ENCODE results near the gene NFATC1. TPM values are rescaled to one million over a fixed set of nuclear protein-coding genes. Genes with fewer than 3 reads are reported as not detected.

The NFATC1 gene
- polyA plus RNA-seq, 1 of the 3 experiments (the other 2 are of a cell fraction) = 0.02 TPM

DNA sequence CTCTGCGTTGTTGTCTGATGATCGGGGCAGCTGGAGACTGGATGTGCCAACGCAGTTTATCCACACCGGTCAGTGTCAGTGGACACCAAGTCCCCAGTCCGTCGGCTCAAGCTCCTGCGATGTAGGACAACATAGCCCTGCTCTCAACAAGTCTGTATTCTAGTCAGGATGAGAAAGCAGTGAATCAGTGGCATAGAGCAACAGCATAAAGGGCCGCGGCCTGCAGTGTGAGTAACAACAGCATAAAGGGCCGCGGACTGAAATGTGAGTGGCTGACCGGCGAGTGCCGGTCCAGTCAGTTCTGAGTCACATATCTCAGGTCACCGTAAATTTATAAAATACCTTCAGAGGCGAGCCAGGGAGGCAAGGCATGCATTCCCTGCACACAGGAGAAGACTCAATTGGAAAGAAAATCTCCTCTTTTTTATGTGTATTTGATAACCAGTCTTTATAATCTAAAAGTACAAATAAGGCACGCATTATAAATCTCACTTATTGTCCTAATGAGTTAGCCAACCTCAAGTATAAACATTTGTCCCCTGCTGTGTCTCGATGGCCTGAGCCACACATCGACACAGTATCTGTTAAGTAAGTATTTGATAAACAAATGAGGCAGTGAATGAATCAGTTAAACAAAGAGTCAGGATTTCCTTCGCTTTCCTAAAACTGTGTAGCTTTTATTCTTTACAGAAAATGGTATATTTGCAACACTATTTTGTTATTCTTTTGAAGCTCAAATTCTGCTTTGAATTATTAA is 33.8 kb upstream of the NFATC1 start:
- POLR2A ChIA-PET = no interaction called here
- Histone ChIP-seq H2AFZ (ENCODE audit: low read depth) (no peak overlapping the region), H4K20me1 (ENCODE audit: insufficient read depth) (no peaks in the 10 kb centered on the region), H3K9ac (no peak overlapping the region), H3K4me1 (ENCODE audit: control insufficient read depth in 1 of 2, insufficient read depth in 2 of 2, low read depth in 1 of 2, low read length in 1 of 2) (peaks cover 0 to 15% of the 10 kb centered on the region in 2 experiments; a peak in 1 of 4 replicates), H3K9me2 (no peaks in the 10 kb centered on the region), H3K27ac (ENCODE audit: low read depth in 2 of 2, low read length in 1 of 2) (no peak overlapping the region), H3K4me3 (ENCODE audit: low read depth in 2 of 2, low read length in 1 of 2) (no peak overlapping the region), H3K79me2 (ENCODE audit: insufficient read depth) (no peaks in the 10 kb centered on the region), H3K27me3 (ENCODE audit: insufficient read depth) (no peaks in the 10 kb centered on the region), H3K36me3 (replicated peaks in 1 of 2; ENCODE audit: control insufficient read depth in 1 of 2, insufficient read depth in 2 of 2, low read length in 1 of 2) (peaks cover 14 to 29% of the 10 kb centered on the region in 2 experiments), H3F3A (replicated peaks; ENCODE audit: insufficient read depth) (no peaks in the 10 kb centered on the region), H3K4me2 (no peak overlapping the region), H3K9me3 (no peaks in the 10 kb centered on the region)
- CTCF ChIA-PET = interaction anchor here (0.9 to 1.3 kb wide), 2 partner anchors 19 to 167 kb away, joined by 3 to 4 read pairs; no protein-coding TSS in a partner anchor
- DNase-seq = no peak
- TF ChIP-seq EZH2phosphoT487 (IDR thresholded peaks at IDR 0.05; ENCODE audit: borderline replicate concordance, low read depth) = no peak
- 87% methylated on average over 20 of the region's 20 CpGs for WGBS (ENCODE audit: low lambda C conversion rate)

DNA sequence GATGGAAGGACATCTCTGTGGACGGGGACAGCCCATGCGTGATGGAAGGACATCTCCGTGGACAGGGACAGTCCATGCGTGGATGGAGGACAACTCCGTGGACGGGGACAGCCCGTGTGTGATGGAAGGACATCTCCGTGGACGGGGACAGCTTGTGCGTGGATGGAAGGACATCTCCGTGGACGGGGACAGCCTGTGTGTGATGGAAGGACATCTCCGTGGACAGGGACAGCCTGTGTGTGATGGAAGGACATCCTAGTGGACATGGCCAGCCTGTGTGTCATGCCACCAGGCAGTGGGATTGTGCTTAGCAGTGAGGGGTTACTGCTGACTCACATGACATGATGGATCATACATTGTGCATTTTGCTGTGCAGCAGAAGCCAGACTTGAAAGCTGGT is 30.0 kb upstream of the NFATC1 start:
- Histone ChIP-seq H3K4me3 (ENCODE audit: low read depth in 2 of 2, low read length in 1 of 2) (no peak overlapping the region), H2AFZ (ENCODE audit: low read depth) (no peak overlapping the region), H4K20me1 (ENCODE audit: insufficient read depth) (no peaks in the 10 kb centered on the region), H3K79me2 (ENCODE audit: insufficient read depth) (no peaks in the 10 kb centered on the region), H3K4me1 (ENCODE audit: control insufficient read depth in 1 of 2, insufficient read depth in 2 of 2, low read depth in 1 of 2, low read length in 1 of 2) (peaks cover 0 to 23% of the 10 kb centered on the region in 2 experiments; a peak in 1 of 4 replicates), H3K27me3 (ENCODE audit: insufficient read depth) (no peaks in the 10 kb centered on the region), H3K9me2 (no peaks in the 10 kb centered on the region), H3K27ac (ENCODE audit: low read depth in 2 of 2, low read length in 1 of 2) (no peak overlapping the region), H3K9me3 (no peaks in the 10 kb centered on the region), H3K9ac (no peak overlapping the region), H3K36me3 (replicated peaks in 1 of 2; ENCODE audit: control insufficient read depth in 1 of 2, insufficient read depth in 2 of 2, low read length in 1 of 2) (peaks cover 8 to 14% of the 10 kb centered on the region in 2 experiments), H3K4me2 (no peak overlapping the region), H3F3A (replicated peaks; ENCODE audit: insufficient read depth) (no peaks in the 10 kb centered on the region)
- ChIA-PET CTCF (interaction anchor here (1.0 to 1.4 kb wide), 2 partner anchors 9 to 16 kb away, joined by 4 to 12 read pairs; no protein-coding TSS in a partner anchor), POLR2A (no interaction called here)
- 96% methylated on average over 13 of the region's 13 CpGs for WGBS (ENCODE audit: low lambda C conversion rate)
- TF ChIP-seq TCF12 (IDR thresholded peaks at IDR 0.05) (no peak), YY1 (IDR thresholded peaks at IDR 0.05; ENCODE audit: low read depth) (no peak), NFIC (IDR thresholded peaks at IDR 0.05; ENCODE audit: borderline replicate concordance) (no peak), TAF1 (IDR thresholded peaks at IDR 0.05; ENCODE audit: borderline replicate concordance, low read depth, low read length) (no peak), POLR2AphosphoS5 (IDR thresholded peaks at IDR 0.05; ENCODE audit: low read depth, low read length) (no peak), TEAD4 (IDR thresholded peaks at IDR 0.05; ENCODE audit: borderline replicate concordance, insufficient read depth) (no peak), ELF1 (IDR thresholded peaks at IDR 0.05) (no peak), RXRA (IDR thresholded peaks at IDR 0.05; ENCODE audit: borderline replicate concordance, low read depth) (no peak), RFX5 (IDR thresholded peaks at IDR 0.05; ENCODE audit: low read length) (no peak)
- TF ChIP-seq, protein P1, sequence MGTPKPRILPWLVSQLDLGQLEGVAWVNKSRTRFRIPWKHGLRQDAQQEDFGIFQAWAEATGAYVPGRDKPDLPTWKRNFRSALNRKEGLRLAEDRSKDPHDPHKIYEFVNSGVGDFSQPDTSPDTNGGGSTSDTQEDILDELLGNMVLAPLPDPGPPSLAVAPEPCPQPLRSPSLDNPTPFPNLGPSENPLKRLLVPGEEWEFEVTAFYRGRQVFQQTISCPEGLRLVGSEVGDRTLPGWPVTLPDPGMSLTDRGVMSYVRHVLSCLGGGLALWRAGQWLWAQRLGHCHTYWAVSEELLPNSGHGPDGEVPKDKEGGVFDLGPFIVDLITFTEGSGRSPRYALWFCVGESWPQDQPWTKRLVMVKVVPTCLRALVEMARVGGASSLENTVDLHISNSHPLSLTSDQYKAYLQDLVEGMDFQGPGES (IDR thresholded peaks at IDR 0.05; ENCODE audit: low read depth, low read length) = no peak
- TF ChIP-seq, protein P2, sequence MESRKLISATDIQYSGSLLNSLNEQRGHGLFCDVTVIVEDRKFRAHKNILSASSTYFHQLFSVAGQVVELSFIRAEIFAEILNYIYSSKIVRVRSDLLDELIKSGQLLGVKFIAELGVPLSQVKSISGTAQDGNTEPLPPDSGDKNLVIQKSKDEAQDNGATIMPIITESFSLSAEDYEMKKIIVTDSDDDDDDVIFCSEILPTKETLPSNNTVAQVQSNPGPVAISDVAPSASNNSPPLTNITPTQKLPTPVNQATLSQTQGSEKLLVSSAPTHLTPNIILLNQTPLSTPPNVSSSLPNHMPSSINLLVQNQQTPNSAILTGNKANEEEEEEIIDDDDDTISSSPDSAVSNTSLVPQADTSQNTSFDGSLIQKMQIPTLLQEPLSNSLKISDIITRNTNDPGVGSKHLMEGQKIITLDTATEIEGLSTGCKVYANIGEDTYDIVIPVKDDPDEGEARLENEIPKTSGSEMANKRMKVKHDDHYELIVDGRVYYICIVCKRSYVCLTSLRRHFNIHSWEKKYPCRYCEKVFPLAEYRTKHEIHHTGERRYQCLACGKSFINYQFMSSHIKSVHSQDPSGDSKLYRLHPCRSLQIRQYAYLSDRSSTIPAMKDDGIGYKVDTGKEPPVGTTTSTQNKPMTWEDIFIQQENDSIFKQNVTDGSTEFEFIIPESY (IDR thresholded peaks at IDR 0.05; ENCODE audit: borderline replicate concordance, low read depth) = no peak
- TF ChIP-seq, protein P3, sequence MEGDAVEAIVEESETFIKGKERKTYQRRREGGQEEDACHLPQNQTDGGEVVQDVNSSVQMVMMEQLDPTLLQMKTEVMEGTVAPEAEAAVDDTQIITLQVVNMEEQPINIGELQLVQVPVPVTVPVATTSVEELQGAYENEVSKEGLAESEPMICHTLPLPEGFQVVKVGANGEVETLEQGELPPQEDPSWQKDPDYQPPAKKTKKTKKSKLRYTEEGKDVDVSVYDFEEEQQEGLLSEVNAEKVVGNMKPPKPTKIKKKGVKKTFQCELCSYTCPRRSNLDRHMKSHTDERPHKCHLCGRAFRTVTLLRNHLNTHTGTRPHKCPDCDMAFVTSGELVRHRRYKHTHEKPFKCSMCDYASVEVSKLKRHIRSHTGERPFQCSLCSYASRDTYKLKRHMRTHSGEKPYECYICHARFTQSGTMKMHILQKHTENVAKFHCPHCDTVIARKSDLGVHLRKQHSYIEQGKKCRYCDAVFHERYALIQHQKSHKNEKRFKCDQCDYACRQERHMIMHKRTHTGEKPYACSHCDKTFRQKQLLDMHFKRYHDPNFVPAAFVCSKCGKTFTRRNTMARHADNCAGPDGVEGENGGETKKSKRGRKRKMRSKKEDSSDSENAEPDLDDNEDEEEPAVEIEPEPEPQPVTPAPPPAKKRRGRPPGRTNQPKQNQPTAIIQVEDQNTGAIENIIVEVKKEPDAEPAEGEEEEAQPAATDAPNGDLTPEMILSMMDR (IDR thresholded peaks at IDR 0.05) = no peak
- no peak for DNase-seq
